22Rv1 (cell line): ENCODE results near the gene MLN.

ENCODE experiments used
- ZFX ChIP-seq: fragments of 450-650 bp; IDR thresholded peaks from 2 replicates; pipeline ENCODE4 v1.6.1; 2017; ENCODE audit warnings: antibody characterized with exemption, borderline replicate concordance
- TF ChIP-seq, protein P1 (sequence below): fragments of 450-650 bp; IDR thresholded peaks from 2 replicates; pipeline ENCODE4 v1.5.1; 2017; ENCODE audit warnings: mild to moderate bottlenecking

DNA sequence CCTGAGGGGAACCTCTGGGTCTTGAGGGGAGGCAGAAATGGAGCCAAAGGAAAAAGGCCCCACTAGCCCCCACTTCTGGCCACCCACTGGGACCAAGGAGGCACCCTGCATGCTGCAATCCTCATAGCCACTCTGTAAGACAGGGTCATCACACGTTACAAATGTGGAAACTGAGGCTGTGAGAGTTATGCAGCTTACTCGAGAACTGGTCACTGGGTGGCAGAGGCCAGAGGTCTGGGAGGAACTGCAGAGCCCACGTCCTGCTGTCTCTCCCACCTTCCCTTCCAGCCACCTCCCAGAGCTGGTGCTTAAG, 33.0 kb downstream of the MLN start:
- TF ChIP-seq, protein P1, sequence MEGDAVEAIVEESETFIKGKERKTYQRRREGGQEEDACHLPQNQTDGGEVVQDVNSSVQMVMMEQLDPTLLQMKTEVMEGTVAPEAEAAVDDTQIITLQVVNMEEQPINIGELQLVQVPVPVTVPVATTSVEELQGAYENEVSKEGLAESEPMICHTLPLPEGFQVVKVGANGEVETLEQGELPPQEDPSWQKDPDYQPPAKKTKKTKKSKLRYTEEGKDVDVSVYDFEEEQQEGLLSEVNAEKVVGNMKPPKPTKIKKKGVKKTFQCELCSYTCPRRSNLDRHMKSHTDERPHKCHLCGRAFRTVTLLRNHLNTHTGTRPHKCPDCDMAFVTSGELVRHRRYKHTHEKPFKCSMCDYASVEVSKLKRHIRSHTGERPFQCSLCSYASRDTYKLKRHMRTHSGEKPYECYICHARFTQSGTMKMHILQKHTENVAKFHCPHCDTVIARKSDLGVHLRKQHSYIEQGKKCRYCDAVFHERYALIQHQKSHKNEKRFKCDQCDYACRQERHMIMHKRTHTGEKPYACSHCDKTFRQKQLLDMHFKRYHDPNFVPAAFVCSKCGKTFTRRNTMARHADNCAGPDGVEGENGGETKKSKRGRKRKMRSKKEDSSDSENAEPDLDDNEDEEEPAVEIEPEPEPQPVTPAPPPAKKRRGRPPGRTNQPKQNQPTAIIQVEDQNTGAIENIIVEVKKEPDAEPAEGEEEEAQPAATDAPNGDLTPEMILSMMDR = no peak
- no peak for TF ChIP-seq ZFX
